HCT116 (cell line): ENCODE results near the gene CDK16. TPM values are rescaled to one million over a fixed set of nuclear protein-coding genes. Genes with fewer than 3 reads are reported as not detected.

Experiments
- ATAC-seq: fragments of 200-7000 bp; cut with Tn5 transposase; 2 replicates; pipeline ENCODE4 v1.9.1; 2020; ENCODE audit warnings: mild to moderate bottlenecking, moderate library complexity
- BruUV-seq: library from RNA; stranded (reverse); fragments of 400-500 nt; replicated peaks from 2 replicates; lab custom pipeline; 2021; lab: Mats Ljungman, UMichigan
- CTCF ChIA-PET: fragments of 300-600 bp; sonication (Branson Sonifier 250); formaldehyde crosslinking; loops from one replicate; lab custom pipeline; 2021; ENCODE audit warnings: antibody characterized with exemption; lab: Charles Lee
- POLR2A ChIA-PET: fragments of 300-600, 350-600 bp; sonication (Branson Sonifier 250); formaldehyde crosslinking; loops from one replicate; lab custom pipeline; 2021; ENCODE audit warnings: antibody characterized with exemption; lab: Charles Lee
- RAD21 ChIA-PET, 2 experiments: fragments of 300-600 bp; sonication (Branson Sonifier 250); formaldehyde crosslinking; loops; one replicate each; lab custom pipeline; 2023; ENCODE audit warnings: low total read pairs in 2 of 2; ENCODE audit not compliant: uncharacterized antibody in 2 of 2, unreplicated experiment in 2 of 2, low non-redundant PET in 1 of 2; lab: Charles Lee
- DNase-seq: peaks from one replicate; pipeline ENCODE4 v3.0.0-alpha.2; 2010; ENCODE audit warnings: low read depth, low spot score
- H2AFZ ChIP-seq: fragments of 200-600 bp; shearing (Covaris generic), sonication (generic); 2 replicates; pipeline ENCODE4 v1.6.1; 2017; ENCODE audit warnings: low read depth, mixed run types, mixed read lengths, antibody characterized with exemption, low read length; ENCODE audit not compliant: poor library complexity, severe bottlenecking
- H3K27ac ChIP-seq: 2 replicates; pipeline ENCODE4 v1.5.1; 2012; ENCODE audit warnings: low read depth, low read length
- H3K27me3 ChIP-seq: fragments of 200-600 bp; sonication (generic); 2 replicates; pipeline ENCODE4 v1.6.1; 2016; ENCODE audit warnings: mixed run types, low read length, mixed read lengths; ENCODE audit not compliant: insufficient read depth
- H3K36me3 ChIP-seq, 2 experiments: fragments of 200-500 bp in 1 of 2; fragments of 200-600 bp in 1 of 2; sonication (Bioruptor generic) in 1 of 2; sonication (generic) in 1 of 2; 2 replicates each; pipeline versions ENCODE4 v1.5.1 to v1.6.1; 2014 to 2016; ENCODE audit warnings: low read length in 2 of 2, inconsistent platforms in 1 of 2, mixed read lengths in 1 of 2, mixed run types in 1 of 2; ENCODE audit not compliant: insufficient read depth in 2 of 2, control insufficient read depth in 1 of 2
- H3K4me1 ChIP-seq, 2 experiments: fragments of 200-600 bp in 1 of 2; sonication (generic) in 1 of 2; 2 replicates each; pipeline versions ENCODE4 v1.5.1 to v1.6.1; 2012 to 2017; ENCODE audit warnings: low read length in 2 of 2, inconsistent platforms in 1 of 2, mild to moderate bottlenecking in 1 of 2, mixed read lengths in 1 of 2, mixed run types in 1 of 2, moderate library complexity in 1 of 2; ENCODE audit not compliant: insufficient read depth in 2 of 2, control insufficient read depth in 1 of 2
- H3K4me2 ChIP-seq: fragments of 200-600 bp; sonication (generic); 2 replicates; pipeline ENCODE4 v1.6.1; 2017; ENCODE audit warnings: mixed run types, low read length, mixed read lengths
- H3K4me3 ChIP-seq, 2 experiments: fragments of 200-600 bp in 1 of 2; sonication (generic) in 1 of 2; replicated peaks in 1 of 2; 2 replicates each; pipeline ENCODE4 v1.5.1; 2011 to 2016; ENCODE audit warnings: low read length in 2 of 2, control low read depth in 1 of 2, low read depth in 1 of 2, mild to moderate bottlenecking in 1 of 2, mixed read lengths in 1 of 2, mixed run types in 1 of 2
- H3K79me2 ChIP-seq: fragments of 200-600 bp; sonication (generic); 2 replicates; pipeline ENCODE4 v1.6.1; 2017; ENCODE audit warnings: mild to moderate bottlenecking, mixed run types, low read length, moderate library complexity, mixed read lengths; ENCODE audit not compliant: insufficient read depth
- H3K9ac ChIP-seq: fragments of 200-600 bp; sonication (generic); 2 replicates; pipeline ENCODE4 v1.6.1; 2016; ENCODE audit warnings: low read length, mixed read lengths
- H3K9me2 ChIP-seq: fragments of 200-600 bp; sonication (generic), shearing (Covaris generic); 2 replicates; pipeline ENCODE4 v1.6.1; 2017; ENCODE audit warnings: mixed run types, mild to moderate bottlenecking, moderate library complexity; ENCODE audit not compliant: insufficient read depth
- H3K9me3 ChIP-seq, 2 experiments: fragments of 200-500 bp in 1 of 2; fragments of 200-600 bp in 1 of 2; sonication (Bioruptor generic) in 1 of 2; sonication (generic) in 1 of 2; 2 replicates each; pipeline ENCODE4 v1.6.1; 2014 to 2017; ENCODE audit warnings: low read length in 2 of 2, mixed read lengths in 2 of 2, inconsistent platforms in 1 of 2, low read depth in 1 of 2, mild to moderate bottlenecking in 1 of 2, mixed run types in 1 of 2, moderate library complexity in 1 of 2; ENCODE audit not compliant: control insufficient read depth in 1 of 2, insufficient read depth in 1 of 2
- H4K20me1 ChIP-seq: fragments of 200-600 bp; sonication (generic), shearing (Covaris generic); 2 replicates; pipeline ENCODE4 v1.6.1; 2017; ENCODE audit warnings: mixed run types, mild to moderate bottlenecking, moderate library complexity; ENCODE audit not compliant: insufficient read depth
- CBX3 ChIP-seq: IDR thresholded peaks from 2 replicates; pipeline ENCODE4 v1.6.1; 2012; ENCODE audit warnings: low read depth
- CEBPB ChIP-seq: IDR thresholded peaks from 2 replicates; pipeline ENCODE4 v1.6.1; 2012; ENCODE audit warnings: low read depth
- EGR1 ChIP-seq: IDR thresholded peaks from 2 replicates; pipeline ENCODE4 v1.6.1; 2012; ENCODE audit warnings: low read depth
- ELF1 ChIP-seq: IDR thresholded peaks from 2 replicates; pipeline ENCODE4 v1.6.1; 2012; ENCODE audit warnings: low read depth, borderline replicate concordance
- EZH2 ChIP-seq: fragments of 200-600 bp; sonication (generic); IDR thresholded peaks from 2 replicates; pipeline ENCODE4 v1.6.1; 2017; ENCODE audit warnings: antibody characterized with exemption, mixed run types
- EZH2phosphoT487 ChIP-seq: fragments of 200-600 bp; IDR thresholded peaks from 2 replicates; pipeline ENCODE4 v1.6.1; 2018; ENCODE audit warnings: antibody characterized with exemption, borderline replicate concordance
- FOSL1 ChIP-seq: IDR thresholded peaks from 2 replicates; pipeline ENCODE4 v1.6.1; 2012; ENCODE audit warnings: low read depth
- POLR2A ChIP-seq: IDR thresholded peaks from 2 replicates; pipeline ENCODE4 v1.7.0; 2011; ENCODE audit warnings: borderline replicate concordance; ENCODE audit not compliant: insufficient read depth, insufficient read length; ENCODE audit errors: extremely low read depth
- REST ChIP-seq: IDR thresholded peaks from 2 replicates; pipeline ENCODE4 v1.6.1; 2012; ENCODE audit warnings: low read depth
- SIN3A ChIP-seq: IDR thresholded peaks from 2 replicates; pipeline ENCODE4 v1.6.1; 2012; ENCODE audit warnings: low read depth
- SP1 ChIP-seq: IDR thresholded peaks from 2 replicates; pipeline ENCODE4 v1.6.1; 2012; ENCODE audit warnings: low read depth
- SRF ChIP-seq: IDR thresholded peaks from 2 replicates; pipeline ENCODE4 v1.6.1; 2012; ENCODE audit warnings: low read depth
- TCF7L2 ChIP-seq: IDR thresholded peaks from 2 replicates; pipeline ENCODE4 v1.7.0; 2011; ENCODE audit warnings: borderline replicate concordance, inconsistent platforms; ENCODE audit not compliant: insufficient read depth, insufficient read length; ENCODE audit errors: extremely low read depth
- YY1 ChIP-seq: IDR thresholded peaks from 2 replicates; pipeline ENCODE4 v1.6.1; 2011; ENCODE audit warnings: low read length, low read depth, moderate library complexity, mild to moderate bottlenecking; ENCODE audit not compliant: insufficient replicate concordance; ENCODE audit errors: extremely low read depth
- ZNF274 ChIP-seq: fragments of 200-500 bp; sonication (Bioruptor generic); IDR thresholded peaks from 2 replicates; pipeline ENCODE4 v1.6.1; 2014; ENCODE audit warnings: mild to moderate bottlenecking, low read depth, low read length, inconsistent platforms
- intact Hi-C: fragments of 100-400 bp; cut with micrococcal nuclease; formaldehyde crosslinking; loops from 2 replicates; pipeline ENCODE4 v1.10.0; 2022
- total RNA-seq: library from RNA; stranded (reverse); gene quantifications from one replicate; pipeline ENCODE4 v1.2.1, GENCODE V29; 2021; ENCODE audit not compliant: unreplicated experiment

The CDK16 gene
- total RNA-seq, 1 experiment from 2014 or later = 131 TPM

DNA sequence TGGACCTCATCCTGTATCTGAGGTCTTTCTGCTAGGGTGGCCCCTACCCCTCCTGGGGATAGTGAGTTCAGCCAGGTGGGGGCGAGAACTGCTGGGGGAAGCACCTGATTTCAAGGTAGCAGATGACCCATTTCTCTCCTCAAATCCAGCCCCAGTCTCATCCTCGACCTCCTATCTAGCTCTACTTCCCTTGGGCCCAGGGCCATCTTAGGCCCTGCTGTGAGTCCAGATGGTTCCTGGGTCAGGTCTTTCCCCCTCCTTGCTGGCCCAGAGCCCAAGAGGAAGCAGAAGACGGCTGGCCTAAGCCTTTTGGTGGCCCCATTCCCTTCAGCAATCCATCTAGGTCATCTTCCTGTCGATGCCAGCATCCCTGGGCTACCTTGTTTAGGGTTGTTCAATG lies 3.3 kb downstream of the CDK16 start:
- ChIA-PET POLR2A (interaction anchor here (1.4 kb wide), 1 partner anchor 12 kb away, joined by 4 read pairs; no protein-coding TSS in a partner anchor), CTCF (no interaction called here)
- H3K4me2 ChIP-seq = no peak overlapping the region
- no peak for ATAC-seq
- H3K4me3 ChIP-seq = no peak overlapping the region
- H3K4me1 ChIP-seq = peaks cover 4 to 20% of the 10 kb centered on the region in 2 experiments; a peak in 3 of 4 replicates
- no peaks in the 10 kb centered on the region for H3K27me3 ChIP-seq
- H3K79me2 ChIP-seq = peaks cover 49% of the 10 kb centered on the region
- no peak overlapping the region for H3K9ac ChIP-seq
- TF ChIP-seq EZH2 (no peak), CBX3 (no peak), POLR2A (no peak), EZH2phosphoT487 (no peak), TCF7L2 (no peak), REST (no peak), SP1 (no peak), SIN3A (no peak), EGR1 (no peak), SRF (no peak), YY1 (no peak), ELF1 (no peak), FOSL1 (no peak), ZNF274 (no peak), CEBPB (no peak)
- TF ChIP-seq, all 23 proteins: peak for 0
- Histone ChIP-seq H3K36me3 (peaks cover 6 to 18% of the 10 kb centered on the region in 2 experiments; a peak in 3 of 4 replicates), H2AFZ (no peak overlapping the region), H3K9me3 (no peaks in the 10 kb centered on the region), H3K9me2 (no peaks in the 10 kb centered on the region), H4K20me1 (no peaks in the 10 kb centered on the region), H3K27ac (no peak overlapping the region)
- no TSS peak for BruUV-seq
- intact Hi-C loops = no loop called here
- RAD21 ChIA-PET = no interaction called here
- no peak for DNase-seq
